GM12878 (cell line): ENCODE data around the gene GMIP. TPM values are rescaled to one million over a fixed set of nuclear protein-coding genes. Genes with fewer than 3 reads are reported as not detected.
A peak's percentile ranks its signal among the peaks of the same experiment; 100 is the strongest.

Source experiments
- ATAC-seq: fragments of 200-7000 bp; cut with Tn5 transposase; 3 replicates; pipeline ENCODE4 v1.9.1; 2020; ENCODE audit warnings: mild to moderate bottlenecking, moderate library complexity
- BruUV-seq: library from RNA; stranded (reverse); fragments of 400-500 nt; replicated peaks from 2 replicates; lab custom pipeline; 2021; lab: Mats Ljungman, UMichigan
- CTCF ChIA-PET: fragments of 300-600 bp; sonication (Branson Sonifier 250); formaldehyde crosslinking; extraction: SDS; loops from one replicate; lab custom pipeline; 2021; ENCODE audit warnings: inconsistent platforms; lab: Yijun Ruan, JAX
- POLR2A ChIA-PET: fragments of 350-600 bp; formaldehyde crosslinking; extraction: SDS; loops from one replicate; lab custom pipeline; 2021; ENCODE audit warnings: inconsistent platforms; lab: Charles Lee
- RAD21 ChIA-PET: fragments of 300-600 bp; sonication (Branson Sonifier 250); formaldehyde crosslinking; loops from one replicate; lab custom pipeline; 2023; ENCODE audit warnings: antibody characterized with exemption; ENCODE audit not compliant: unreplicated experiment; lab: Charles Lee
- SMC1A ChIA-PET: fragments of 300-600 bp; sonication (Branson Sonifier 250); formaldehyde crosslinking; loops from one replicate; lab custom pipeline; 2023; ENCODE audit not compliant: unreplicated experiment, uncharacterized antibody; lab: Charles Lee
- DNase-seq: peaks from one replicate; pipeline ENCODE4 v3.0.0-alpha.2; 2011; ENCODE audit warnings: low read depth, low spot score
- FAIRE-seq: peaks from 3 replicates; lab custom pipeline; 2011; peaks lifted over from hg19 to GRCh38; lab: Jason Lieb, UNC
- H2AFZ ChIP-seq: 2 replicates; pipeline ENCODE4 v1.6.0; 2011; ENCODE audit warnings: low read depth, low read length, control low read depth; ENCODE audit not compliant: control insufficient read depth
- H3K27ac ChIP-seq: 2 replicates; pipeline ENCODE4 v1.5.1; 2011; ENCODE audit warnings: control low read depth; ENCODE audit not compliant: control insufficient read depth, insufficient read depth
- H3K27me3 ChIP-seq, 2 experiments: replicated peaks in 1 of 2; 2 replicates each; pipeline versions ENCODE4 v1.6.0 to v1.6.1; 2011; ENCODE audit warnings: low read length in 1 of 2; ENCODE audit not compliant: control insufficient read depth in 2 of 2, insufficient read depth in 2 of 2
- H3K36me3 ChIP-seq, 2 experiments: 2 replicates each; pipeline ENCODE4 v1.5.1; 2011; ENCODE audit warnings: low read length in 1 of 2; ENCODE audit not compliant: control insufficient read depth in 2 of 2, insufficient read depth in 2 of 2
- H3K4me1 ChIP-seq: 2 replicates; pipeline ENCODE4 v1.6.1; 2011; ENCODE audit warnings: mild to moderate bottlenecking, low read length, moderate library complexity, mixed read lengths; ENCODE audit not compliant: control insufficient read depth, insufficient read depth
- H3K4me2 ChIP-seq: 2 replicates; pipeline ENCODE4 v1.6.0; 2011; ENCODE audit warnings: control low read depth; ENCODE audit not compliant: control insufficient read depth, insufficient read depth
- H3K4me3 ChIP-seq: fragments of 200-600 bp; sonication (generic); 2 replicates; pipeline ENCODE4 v1.5.1; 2016
- H3K79me2 ChIP-seq: 2 replicates; pipeline ENCODE4 v1.6.0; 2011; ENCODE audit warnings: low read length; ENCODE audit not compliant: control insufficient read depth, insufficient read depth
- H3K9ac ChIP-seq: 2 replicates; pipeline ENCODE4 v1.8.0; 2011; ENCODE audit warnings: low read length, control low read depth, mixed read lengths; ENCODE audit not compliant: control insufficient read depth, insufficient read depth
- H3K9me3 ChIP-seq: replicated peaks from 3 replicates; pipeline ENCODE4 v1.5.1; 2011; ENCODE audit warnings: mild to moderate bottlenecking, low read length; ENCODE audit not compliant: control insufficient read depth, insufficient read depth
- H4K20me1 ChIP-seq: 2 replicates; pipeline ENCODE4 v1.6.0; 2011; ENCODE audit not compliant: control insufficient read depth, insufficient read depth
- CBX3 ChIP-seq: fragments of 200-600 bp; sonication (generic); IDR thresholded peaks from 2 replicates; pipeline ENCODE4 v1.6.1; 2016; ENCODE audit warnings: low read depth, borderline replicate concordance
- CREB1 ChIP-seq: IDR thresholded peaks from 2 replicates; pipeline ENCODE4 v1.6.1; 2012; ENCODE audit warnings: low read depth, mild to moderate bottlenecking, inconsistent platforms
- EP300 ChIP-seq, 2 experiments: fragments of 150-350 bp in 1 of 2; IDR thresholded peaks; 2 replicates each; pipeline ENCODE4 v1.6.1; 2011 to 2012; ENCODE audit warnings: low read depth in 2 of 2, low read length in 2 of 2, borderline replicate concordance in 1 of 2, improper control_type of control experiment in 1 of 2, inconsistent platforms in 1 of 2; ENCODE audit not compliant: control insufficient read depth in 1 of 2
- ESRRA ChIP-seq: IDR thresholded peaks from 2 replicates; pipeline ENCODE4 v1.6.1; 2012; ENCODE audit warnings: mild to moderate bottlenecking, low read length, improper control_type of control experiment
- FOXM1 ChIP-seq: IDR thresholded peaks from 2 replicates; pipeline ENCODE4 v1.6.1; 2012; ENCODE audit warnings: low read depth, mild to moderate bottlenecking, inconsistent platforms, low read length, moderate library complexity
- NBN ChIP-seq: fragments of 450-650 bp; IDR thresholded peaks from 2 replicates; pipeline ENCODE4 v1.6.1; 2016
- PAX5 ChIP-seq: IDR thresholded peaks from 2 replicates; pipeline ENCODE4 v1.6.1; 2011; ENCODE audit warnings: low read depth, low read length, borderline replicate concordance
- POLR2AphosphoS5 ChIP-seq: IDR thresholded peaks from 2 replicates; pipeline ENCODE4 v1.6.1; 2011; ENCODE audit warnings: mild to moderate bottlenecking, low read length, inconsistent platforms
- SMAD1 ChIP-seq: fragments of 450-650 bp; IDR thresholded peaks from 2 replicates; pipeline ENCODE4 v1.6.1; 2018; ENCODE audit warnings: mild to moderate bottlenecking, low read depth; ENCODE audit not compliant: partially characterized antibody
- TBL1XR1 ChIP-seq: IDR thresholded peaks from 2 replicates; pipeline ENCODE4 v1.6.1; 2012; ENCODE audit warnings: low read depth, low read length, improper control_type of control experiment
- YY1 ChIP-seq: IDR thresholded peaks from 2 replicates; pipeline ENCODE4 v1.6.1; 2011; ENCODE audit warnings: low read depth, mild to moderate bottlenecking, low read length
- ZNF24 ChIP-seq: fragments of 450-650 bp; IDR thresholded peaks from 2 replicates; pipeline ENCODE4 v1.6.1; 2017; ENCODE audit warnings: antibody characterized with exemption, mild to moderate bottlenecking
- ZNF622 ChIP-seq: fragments of 450-650 bp; IDR thresholded peaks from 2 replicates; pipeline ENCODE4 v1.6.1; 2017; ENCODE audit warnings: mild to moderate bottlenecking, inconsistent platforms
- ZNF687 ChIP-seq: fragments of 450-650 bp; IDR thresholded peaks from 2 replicates; pipeline ENCODE4 v1.6.1; 2017; ENCODE audit warnings: mild to moderate bottlenecking, moderate library complexity
- WGBS: methylation state at CpG from one replicate; pipeline ENCODE4 v1.1.6; 2016; ENCODE audit warnings: low lambda C conversion rate; ENCODE audit not compliant: insufficient replicate concordance, insufficient coverage; ENCODE audit errors: missing lambda C conversion rate; 5-methylcytosine and 5-hydroxymethylcytosine counted together
- in situ Hi-C: fragments of 300-500 bp; cut with MboI; formaldehyde crosslinking; loops from 9 replicates; pipeline ENCODE4 v1.14.3; 2018; ENCODE audit warnings: mixed read lengths
- intact Hi-C: fragments of 100-400 bp; cut with micrococcal nuclease; formaldehyde crosslinking; loops from one replicate; pipeline ENCODE4 v1.14.2; 2022; ENCODE audit not compliant: unreplicated experiment
- polyA plus RNA-seq, 11 experiments: library from polyadenylated mRNA; depleted of rRNA in 4 of 11; unstranded in 6 of 11; stranded (reverse) in 5 of 11; fragments of >200 nt; fragmentation: Nextera tagmentation in 4 of 11; fragmentation: Illumina TruSeq in 1 of 11; extraction: Ambion mirVana in 4 of 11; extraction: Trizol in 1 of 11; gene quantifications; 1 replicate in 1 of 11; 2 replicates in 10 of 11; pipeline versions ENCODE4 v1.2.1 to v1.2.3, GENCODE V29; 2011 to 2016; ENCODE audit warnings: inconsistent platforms in 2 of 11, missing spikeins in 2 of 11, low read depth in 1 of 11
- total RNA-seq, 4 experiments: library from RNA; depleted of rRNA in 3 of 4; stranded (reverse); fragments of >200 nt in 3 of 4; fragmentation: Illumina TruSeq in 1 of 4; extraction: Trizol in 1 of 4; gene quantifications; 2 replicates each; pipeline versions ENCODE4 v1.2.1 to v1.2.3, GENCODE V29; 2013 to 2021
- TF ChIP-seq, protein P1 (sequence below): IDR thresholded peaks from 2 replicates; pipeline ENCODE4 v1.6.1; 2012; ENCODE audit warnings: low read depth, low read length, improper control_type of control experiment

Gene GMIP
- total and polyA plus RNA-seq, 10 of the 15 experiments (the other 5 are each of a cell fraction or from before 2014, with no cell fraction given) = 1.5 to 63.5 (median 22.3) TPM

DNA sequence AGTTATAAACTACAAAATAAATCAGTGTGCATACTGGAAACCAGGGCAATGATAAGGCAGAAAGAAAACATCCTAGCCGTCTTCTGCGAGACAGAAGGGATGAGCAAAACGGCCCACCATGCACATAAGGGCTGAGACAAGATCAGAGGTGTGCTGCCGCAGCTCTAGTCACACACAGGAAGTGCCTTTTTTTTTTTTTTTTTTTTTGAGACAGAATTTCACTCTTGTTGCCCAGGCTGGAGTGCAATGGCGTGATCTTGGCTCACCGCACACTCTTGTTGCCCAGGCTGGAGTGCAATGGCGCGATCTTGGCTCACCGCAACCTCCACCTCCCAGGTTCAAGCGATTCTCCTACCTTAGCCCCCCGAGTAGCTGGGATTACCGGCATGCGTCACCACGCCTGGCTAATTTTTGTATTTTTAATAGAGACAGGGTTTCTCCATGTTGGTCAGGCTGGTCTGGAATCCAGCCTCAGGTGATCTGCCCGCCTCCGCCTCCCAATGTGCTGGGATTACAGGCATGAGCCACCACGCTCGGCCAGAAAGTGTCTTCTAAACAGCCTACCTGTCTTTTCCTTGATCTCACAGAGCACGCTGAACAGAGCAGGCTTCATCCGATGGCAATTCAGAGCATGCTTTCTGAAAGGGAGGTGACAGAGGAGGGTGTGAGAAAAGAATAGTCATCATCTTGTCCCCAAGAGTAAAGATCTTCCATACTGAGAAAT is 44.6 kb downstream of the GMIP start (continued):
- TF ChIP-seq EP300 (IDR thresholded peaks at IDR 0.05; ENCODE audit: borderline replicate concordance in 1 of 2, control insufficient read depth in 1 of 2, low read depth in 2 of 2, low read length in 2 of 2) (0 out of 4 replicates have a peak, but pooled peaks of 1 of the 2 experiments have one; percentile 20), CREB1 (0 out of 2 replicates have a peak, but pooled peaks have one; percentile 3), YY1 (peak; percentile 62), POLR2AphosphoS5 (peak; percentile 44; the same call in 1 of the 2 replicates), PAX5 (0 out of 2 replicates have a peak, but pooled peaks have one; percentile 20)
- TF ChIP-seq, protein P1, sequence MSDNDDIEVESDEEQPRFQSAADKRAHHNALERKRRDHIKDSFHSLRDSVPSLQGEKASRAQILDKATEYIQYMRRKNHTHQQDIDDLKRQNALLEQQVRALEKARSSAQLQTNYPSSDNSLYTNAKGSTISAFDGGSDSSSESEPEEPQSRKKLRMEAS = 0 out of 2 replicates have a peak, but pooled peaks have one; percentile 27

DNA sequence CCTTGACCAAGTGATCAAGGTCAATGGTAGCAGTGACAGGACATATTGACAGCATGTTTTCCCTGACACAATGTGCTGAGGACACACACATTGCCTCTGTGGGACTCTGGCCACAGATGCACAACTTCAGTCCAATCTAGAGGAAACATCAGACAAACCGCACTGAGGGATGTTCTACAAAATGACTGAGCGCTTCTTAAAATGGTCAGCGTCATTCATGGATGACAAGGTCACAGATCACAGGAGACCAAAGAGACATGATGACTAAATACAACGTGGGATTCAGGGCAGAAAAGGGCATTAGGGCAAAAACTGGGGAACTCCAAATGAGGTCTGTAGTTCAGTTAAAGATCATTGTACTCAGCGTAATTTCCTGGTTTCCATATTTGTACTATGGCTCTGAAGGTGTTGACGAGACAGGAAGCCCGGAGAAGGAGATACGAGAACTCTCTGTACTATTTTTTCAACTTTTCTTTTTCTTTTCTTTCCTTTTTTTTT is 45.6 kb downstream of the GMIP start:
- Histone ChIP-seq H3K4me1 (peaks cover 62% of the 10 kb centered on the region), H3K4me3 (no peak overlapping the region), H3K27ac (peak overlapping the region; percentile 81), H3K79me2 (peaks cover 3% of the 10 kb centered on the region), H2AFZ (peak overlapping the region; percentile 71), H3K27me3 (no peaks in the 10 kb centered on the region), H3K4me2 (peak overlapping the region; percentile 45), H3K9me3 (no peaks in the 10 kb centered on the region; the same call in 2 of the 3 replicates), H4K20me1 (no peaks in the 10 kb centered on the region), H3K9ac (peak overlapping the region; percentile 66), H3K36me3 (peaks cover 0 to 5% of the 10 kb centered on the region in 2 experiments; a peak in 2 of 4 replicates)
- WGBS = 1% methylated on average over 8 of the region's 8 CpGs
- DNase-seq (peak; percentile 99), FAIRE-seq (peak; percentile 38), ATAC-seq (peak; percentile 83)
- ChIA-PET POLR2A (interaction anchor here (0.5 to 2.9 kb wide), 12 partner anchors 8 to 673 kb away, joined by 3 to 18 read pairs (median 4); partner anchors contain the start of genes ATP13A1 and NDUFA13), SMC1A (interaction anchor here (0.7 to 2.3 kb wide), 10 partner anchors 10 to 49 kb away, joined by 3 to 7 read pairs (median 4); partner anchors contain the start of gene LPAR2), RAD21 (interaction anchor here (0.6 to 3.4 kb wide), 4 partner anchors 14 to 70 kb away, joined by 3 to 13 read pairs (median 3); no protein-coding TSS in a partner anchor), CTCF (interaction anchor here (0.6 to 1.3 kb wide), 4 partner anchors 9 to 43 kb away, joined by 4 read pairs; partner anchors contain the start of gene PBX4)
- BruUV-seq = no TSS peak
- in situ Hi-C loops = no loop called here
- intact Hi-C loops = loop anchor here (1.0 to 2.0 kb wide), 2 partner anchors 20 to 65 kb away; partner anchors contain the start of genes ATP13A1 and PBX4
- peak; percentile 90 for TF ChIP-seq FOXM1
- no peak for TF ChIP-seq ZNF622
- TF ChIP-seq TBL1XR1 = no peak
- TF ChIP-seq ZNF687 = peak; percentile 92
- peak; percentile 98 for TF ChIP-seq ESRRA
- TF ChIP-seq SMAD1 = no peak
- peak; percentile 75; the same call in 1 of the 2 replicates for TF ChIP-seq NBN
- no peak for TF ChIP-seq CBX3
- TF ChIP-seq ZNF24 = no peak; the same call in 1 of the 2 replicates
- TF ChIP-seq PAX5 = peak; percentile 81; the same call in 1 of the 2 replicates
- peak; percentile 92 for TF ChIP-seq YY1
